ENCODE results near the gene SLC24A3. TPM values are rescaled to one million over a fixed set of nuclear protein-coding genes. Genes with fewer than 3 reads are reported as not detected.

The SLC24A3 gene
- total RNA-seq, 1 donor from 2014 or later, result 0.08 TPM

DNA sequence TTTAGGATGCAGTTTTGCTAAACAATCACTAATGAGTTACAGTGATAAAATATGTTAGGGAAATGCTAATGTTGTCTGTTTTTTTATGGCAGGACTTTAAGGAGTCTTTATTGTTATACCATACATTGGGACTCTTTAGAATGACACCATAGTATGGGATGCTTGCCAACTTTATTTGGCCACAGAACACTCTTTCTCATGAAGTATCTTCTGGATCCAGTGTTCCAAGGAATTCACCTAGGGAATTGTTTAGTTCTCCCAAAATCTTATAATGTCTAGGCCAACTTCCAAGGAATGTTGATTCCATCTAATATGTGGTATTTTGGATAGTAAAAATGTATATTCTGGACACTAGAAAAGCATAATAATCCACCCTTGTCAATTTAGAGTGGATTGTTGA, 548.9 kb downstream of the SLC24A3 start:
- TF ChIP-seq, protein P1, sequence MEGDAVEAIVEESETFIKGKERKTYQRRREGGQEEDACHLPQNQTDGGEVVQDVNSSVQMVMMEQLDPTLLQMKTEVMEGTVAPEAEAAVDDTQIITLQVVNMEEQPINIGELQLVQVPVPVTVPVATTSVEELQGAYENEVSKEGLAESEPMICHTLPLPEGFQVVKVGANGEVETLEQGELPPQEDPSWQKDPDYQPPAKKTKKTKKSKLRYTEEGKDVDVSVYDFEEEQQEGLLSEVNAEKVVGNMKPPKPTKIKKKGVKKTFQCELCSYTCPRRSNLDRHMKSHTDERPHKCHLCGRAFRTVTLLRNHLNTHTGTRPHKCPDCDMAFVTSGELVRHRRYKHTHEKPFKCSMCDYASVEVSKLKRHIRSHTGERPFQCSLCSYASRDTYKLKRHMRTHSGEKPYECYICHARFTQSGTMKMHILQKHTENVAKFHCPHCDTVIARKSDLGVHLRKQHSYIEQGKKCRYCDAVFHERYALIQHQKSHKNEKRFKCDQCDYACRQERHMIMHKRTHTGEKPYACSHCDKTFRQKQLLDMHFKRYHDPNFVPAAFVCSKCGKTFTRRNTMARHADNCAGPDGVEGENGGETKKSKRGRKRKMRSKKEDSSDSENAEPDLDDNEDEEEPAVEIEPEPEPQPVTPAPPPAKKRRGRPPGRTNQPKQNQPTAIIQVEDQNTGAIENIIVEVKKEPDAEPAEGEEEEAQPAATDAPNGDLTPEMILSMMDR (IDR thresholded peaks at IDR 0.05; ENCODE audit: insufficient read depth, low read length, poor library complexity, severe bottlenecking), result no peak
- Histone ChIP-seq H3K4me3 (ENCODE audit: low read depth, low read length) (no peak overlapping the region), H3K27me3 (ENCODE audit: control insufficient read depth, insufficient read depth, low read length) (no peaks in the 10 kb centered on the region), H3K36me3 (ENCODE audit: control insufficient read depth, insufficient read depth, low read length) (no peaks in the 10 kb centered on the region)
- DNase-seq (ENCODE audit: low read depth), result no peak

DNA sequence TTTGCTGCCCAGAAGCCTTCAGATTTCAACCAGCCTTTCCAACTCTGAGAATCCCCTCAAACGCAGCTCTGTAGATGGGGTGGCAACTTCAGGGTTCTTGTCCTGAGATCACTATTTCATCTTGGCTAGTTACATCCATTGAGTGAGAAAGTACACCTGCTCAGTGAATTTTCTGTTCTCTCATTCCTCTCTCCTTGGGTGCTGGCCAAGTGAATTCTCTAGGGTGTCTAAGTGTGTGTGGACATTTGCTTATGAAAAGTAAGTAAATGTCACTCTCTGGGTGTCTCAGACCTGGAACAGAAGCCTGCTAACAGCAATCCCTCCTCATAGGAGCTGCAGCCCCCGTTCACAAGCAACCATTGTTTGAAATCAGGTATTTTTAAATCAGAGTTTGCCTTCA, 549.4 kb downstream of the SLC24A3 start:
- DNase-seq (ENCODE audit: low read depth), result no peak
- TF ChIP-seq, protein P1 (IDR thresholded peaks at IDR 0.05; ENCODE audit: insufficient read depth, low read length, poor library complexity, severe bottlenecking), result no peak
- Histone ChIP-seq H3K27me3 (ENCODE audit: control insufficient read depth, insufficient read depth, low read length) (no peaks in the 10 kb centered on the region), H3K4me3 (ENCODE audit: low read depth, low read length) (no peak overlapping the region), H3K36me3 (ENCODE audit: control insufficient read depth, insufficient read depth, low read length) (no peaks in the 10 kb centered on the region)

DNA sequence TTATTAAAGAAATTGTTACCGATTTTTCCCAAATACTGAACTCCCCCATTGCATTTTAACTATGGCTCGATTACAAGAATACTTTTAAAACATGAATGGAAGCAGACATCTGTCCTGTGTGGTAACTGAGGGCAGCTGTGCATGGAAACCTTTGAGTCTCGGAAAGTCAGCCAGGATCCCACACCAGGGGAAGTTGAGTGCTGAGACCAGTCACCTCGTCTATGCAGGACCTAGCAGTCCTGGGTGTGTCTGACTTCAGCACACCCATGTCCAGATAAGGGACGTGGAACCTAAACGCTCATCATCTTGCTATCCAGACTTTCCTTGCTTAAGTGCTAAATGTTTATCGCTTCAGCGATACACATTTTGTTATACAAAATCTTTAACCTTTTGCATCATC, 551.8 kb downstream of the SLC24A3 start:
- H3K36me3 ChIP-seq (ENCODE audit: control insufficient read depth, insufficient read depth, low read length), result no peaks in the 10 kb centered on the region
- no peaks in the 10 kb centered on the region for H3K27me3 ChIP-seq (ENCODE audit: control insufficient read depth, insufficient read depth, low read length)
- no peak overlapping the region for H3K4me3 ChIP-seq (ENCODE audit: low read depth, low read length)
- no peak for DNase-seq (ENCODE audit: low read depth)
- TF ChIP-seq, protein P1 (IDR thresholded peaks at IDR 0.05; ENCODE audit: insufficient read depth, low read length, poor library complexity, severe bottlenecking), result no peak

DNA sequence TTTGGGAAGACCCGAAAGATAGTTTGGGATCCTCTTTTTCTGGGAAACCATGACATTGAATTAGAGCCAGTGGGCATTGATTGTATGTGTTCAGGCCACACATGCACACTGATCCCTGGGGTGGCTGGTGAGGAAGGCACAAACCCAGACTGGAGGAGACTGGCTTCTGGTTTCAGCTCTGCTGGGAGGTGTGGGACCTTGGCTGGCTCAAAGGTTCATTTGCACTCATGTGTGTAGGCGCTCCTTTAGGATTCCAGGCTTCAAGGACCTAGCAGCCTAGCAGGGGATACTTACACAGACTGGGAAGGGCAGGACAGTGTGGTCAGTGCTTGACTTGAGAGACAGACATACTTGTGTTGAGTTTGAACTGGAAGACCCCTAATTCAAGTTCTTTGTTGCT, 552.8 kb downstream of the SLC24A3 start:
- Histone ChIP-seq H3K4me3 (ENCODE audit: low read depth, low read length) (no peak overlapping the region), H3K36me3 (ENCODE audit: control insufficient read depth, insufficient read depth, low read length) (no peaks in the 10 kb centered on the region), H3K27me3 (ENCODE audit: control insufficient read depth, insufficient read depth, low read length) (no peaks in the 10 kb centered on the region)
- no peak for DNase-seq (ENCODE audit: low read depth)
- TF ChIP-seq, protein P1 (IDR thresholded peaks at IDR 0.05; ENCODE audit: insufficient read depth, low read length, poor library complexity, severe bottlenecking), result no peak

DNA sequence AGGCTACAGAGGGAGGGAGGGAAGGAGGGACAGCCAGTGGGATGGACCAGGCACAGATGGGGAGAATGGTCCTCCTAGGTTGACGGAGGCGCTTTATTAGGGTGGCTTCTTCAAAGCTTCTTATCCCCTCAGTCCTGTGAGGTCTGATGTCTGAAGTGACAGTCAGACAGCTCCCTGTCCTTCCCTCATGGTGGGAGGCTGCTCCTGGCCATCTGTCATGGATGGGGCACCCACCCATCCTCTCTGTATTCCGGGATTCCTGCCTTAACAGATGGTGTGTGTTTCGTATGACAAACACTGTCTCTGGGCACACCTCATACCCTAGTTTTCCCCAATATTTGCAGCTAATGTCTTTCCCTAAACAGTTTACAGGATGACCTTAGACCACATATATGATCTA, 553.5 kb downstream of the SLC24A3 start:
- DNase-seq (ENCODE audit: low read depth), result no peak
- H3K27me3 ChIP-seq (ENCODE audit: control insufficient read depth, insufficient read depth, low read length), result no peaks in the 10 kb centered on the region
- H3K4me3 ChIP-seq (ENCODE audit: low read depth, low read length), result no peak overlapping the region
- TF ChIP-seq, protein P1 (IDR thresholded peaks at IDR 0.05; ENCODE audit: insufficient read depth, low read length, poor library complexity, severe bottlenecking), result no peak
- H3K36me3 ChIP-seq (ENCODE audit: control insufficient read depth, insufficient read depth, low read length), result no peaks in the 10 kb centered on the region

DNA sequence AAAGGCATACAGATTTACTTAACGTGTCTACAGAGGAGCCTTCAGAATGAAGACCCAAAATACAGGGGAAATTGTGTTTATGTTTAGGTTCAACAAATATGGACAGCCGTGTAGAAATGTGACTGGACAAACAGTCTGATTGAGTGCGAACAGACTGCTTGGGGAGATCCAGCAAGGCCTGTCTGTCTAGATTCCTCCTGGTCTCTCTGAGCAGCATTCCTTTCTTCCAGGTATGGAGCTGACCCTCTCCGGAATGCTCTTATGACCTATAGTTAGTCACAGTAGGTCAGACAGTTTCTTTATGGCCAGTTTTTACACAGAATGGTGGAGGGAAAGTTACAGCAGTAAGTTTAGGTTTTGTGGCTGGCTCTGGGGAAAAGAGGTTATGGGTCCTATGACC, 554.6 kb downstream of the SLC24A3 start:
- DNase-seq (ENCODE audit: low read depth), result no peak

More for the DNA sequence above, 554.6 kb downstream of the SLC24A3 start:
- H3K4me3 ChIP-seq (ENCODE audit: low read depth, low read length), result no peak overlapping the region
- no peaks in the 10 kb centered on the region for H3K27me3 ChIP-seq (ENCODE audit: control insufficient read depth, insufficient read depth, low read length)
- no peaks in the 10 kb centered on the region for H3K36me3 ChIP-seq (ENCODE audit: control insufficient read depth, insufficient read depth, low read length)
- TF ChIP-seq, protein P1 (IDR thresholded peaks at IDR 0.05; ENCODE audit: insufficient read depth, low read length, poor library complexity, severe bottlenecking), result no peak
